ENCODE measurements around the gene DUXA. TPM values are rescaled to one million over a fixed set of nuclear protein-coding genes. Genes with fewer than 3 reads are reported as not detected.

DUXA gene
- total and polyA plus RNA-seq, 10 of the 15 experiments (the other 5 are each of a cell fraction or from before 2014, with no cell fraction given) = not detected

DNA sequence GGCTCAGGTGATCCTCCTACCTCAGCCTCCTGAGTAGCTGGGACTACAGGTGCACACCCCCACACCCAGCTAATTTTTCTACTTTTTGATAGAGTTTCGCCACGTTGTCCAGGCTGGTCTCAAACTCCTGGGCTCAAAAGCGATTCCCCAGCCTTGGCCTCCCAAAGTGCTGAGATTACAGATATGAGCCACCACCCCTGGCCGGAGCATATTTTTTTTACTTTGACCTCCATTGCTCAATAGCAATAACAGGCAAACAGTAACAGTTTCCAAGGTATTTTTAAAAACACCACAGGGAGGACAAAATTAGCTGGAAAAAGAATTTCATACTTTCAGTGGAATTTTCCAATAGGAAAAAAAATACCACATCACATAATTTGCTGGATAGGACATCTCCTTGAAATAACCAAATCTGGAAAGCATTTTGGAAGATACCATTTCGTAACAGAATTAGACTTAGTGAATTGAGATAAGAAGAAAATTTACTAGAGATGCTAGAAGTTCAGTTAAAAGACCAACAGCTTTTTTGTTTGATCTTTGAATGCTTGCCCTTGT lies 5.2 kb downstream of the DUXA start (continued):
- TF ChIP-seq, protein P1, sequence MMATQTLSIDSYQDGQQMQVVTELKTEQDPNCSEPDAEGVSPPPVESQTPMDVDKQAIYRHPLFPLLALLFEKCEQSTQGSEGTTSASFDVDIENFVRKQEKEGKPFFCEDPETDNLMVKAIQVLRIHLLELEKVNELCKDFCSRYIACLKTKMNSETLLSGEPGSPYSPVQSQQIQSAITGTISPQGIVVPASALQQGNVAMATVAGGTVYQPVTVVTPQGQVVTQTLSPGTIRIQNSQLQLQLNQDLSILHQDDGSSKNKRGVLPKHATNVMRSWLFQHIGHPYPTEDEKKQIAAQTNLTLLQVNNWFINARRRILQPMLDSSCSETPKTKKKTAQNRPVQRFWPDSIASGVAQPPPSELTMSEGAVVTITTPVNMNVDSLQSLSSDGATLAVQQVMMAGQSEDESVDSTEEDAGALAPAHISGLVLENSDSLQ (IDR thresholded peaks at IDR 0.05) = no peak
- no peak for TF ChIP-seq ZNF274 (IDR thresholded peaks at IDR 0.05; ENCODE audit: insufficient read depth, insufficient read length)

DNA sequence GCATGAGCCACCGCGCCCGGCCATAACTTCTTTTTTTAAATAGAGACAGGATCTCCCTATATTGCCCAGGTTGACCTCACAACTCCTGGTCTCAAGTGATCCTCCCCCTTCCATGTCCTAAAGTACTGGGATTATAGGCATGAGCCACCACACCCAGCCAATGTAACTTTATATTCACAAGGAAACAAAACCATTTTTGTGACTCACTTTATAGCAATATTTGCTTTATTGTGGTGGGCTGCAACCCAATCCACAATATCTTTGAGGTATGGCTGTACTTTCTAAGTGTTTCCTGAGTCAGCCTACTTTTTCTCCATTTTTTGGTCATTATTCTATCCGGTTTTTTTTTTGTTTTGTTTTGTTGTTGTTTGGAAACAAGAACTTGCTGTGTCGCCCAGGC lies 14.4 kb downstream of the DUXA start:
- H3K27ac ChIP-seq (ENCODE audit: control insufficient read depth, insufficient read depth) = no peak overlapping the region
- no peak for DNase-seq (ENCODE audit: low read depth, low spot score)
- ChIA-PET POLR2A (no interaction called here), RAD21 (ENCODE audit: unreplicated experiment) (no interaction called here), CTCF (no interaction called here), SMC1A (ENCODE audit: uncharacterized antibody, unreplicated experiment) (no interaction called here)
- no peaks in the 10 kb centered on the region for H3K79me2 ChIP-seq (ENCODE audit: control insufficient read depth, insufficient read depth, low read length)
- ATAC-seq = no peak
- no peak overlapping the region for H3K4me2 ChIP-seq (ENCODE audit: control insufficient read depth, insufficient read depth)
- H3K27me3 ChIP-seq (replicated peaks in 1 of 2; ENCODE audit: control insufficient read depth in 2 of 2, insufficient read depth in 2 of 2, low read length in 1 of 2) = no peaks in the 10 kb centered on the region
- no TSS peak for BruUV-seq (replicated peaks)
- H3K9me3 ChIP-seq (replicated peaks; ENCODE audit: control insufficient read depth, insufficient read depth, low read length) = no peaks in the 10 kb centered on the region; the same call in 2 of the 3 replicates
- H3K9ac ChIP-seq (ENCODE audit: control insufficient read depth, insufficient read depth, low read length) = no peak overlapping the region
- FAIRE-seq = no peak
- no peak overlapping the region for H2AFZ ChIP-seq (ENCODE audit: control insufficient read depth, low read depth, low read length)
- H3K4me3 ChIP-seq = no peak overlapping the region
- H3K4me1 ChIP-seq (ENCODE audit: control insufficient read depth, insufficient read depth, low read length) = no peaks in the 10 kb centered on the region
- TF ChIP-seq EED (IDR thresholded peaks at IDR 0.05; ENCODE audit: low read depth) = no peak
- no peak for TF ChIP-seq NR2C2 (IDR thresholded peaks at IDR 0.05; ENCODE audit: borderline replicate concordance, control insufficient read depth, insufficient read length, low read depth)
- in situ Hi-C loops (cut with MboI) = no loop called here
- no peaks in the 10 kb centered on the region for H3K36me3 ChIP-seq (ENCODE audit: control insufficient read depth in 2 of 2, insufficient read depth in 2 of 2, low read length in 1 of 2)
- H4K20me1 ChIP-seq (ENCODE audit: control insufficient read depth, insufficient read depth) = no peaks in the 10 kb centered on the region
- 77% methylated on average over 5 of the region's 5 CpGs for WGBS (ENCODE audit: insufficient coverage, insufficient replicate concordance, low lambda C conversion rate, missing lambda C conversion rate)
- intact Hi-C loops (cut with micrococcal nuclease; ENCODE audit: unreplicated experiment) = no loop called here

- CTCF ChIA-PET = no interaction called here
- SMC1A ChIA-PET (ENCODE audit: uncharacterized antibody, unreplicated experiment) = interaction anchor here (0.6 kb wide), 1 partner anchor 296 kb away, joined by 3 read pairs; no protein-coding TSS in a partner anchor
Observed at GRCh38 chr19:57141699-57142098, 25.6 kb downstream of the DUXA start.

More at GRCh38 chr19:57141699-57142098, 25.6 kb downstream of the DUXA start:
- Histone ChIP-seq H4K20me1 (ENCODE audit: control insufficient read depth, insufficient read depth) (no peaks in the 10 kb centered on the region), H2AFZ (ENCODE audit: control insufficient read depth, low read depth, low read length) (no peak overlapping the region), H3K27ac (ENCODE audit: control insufficient read depth, insufficient read depth) (no peak overlapping the region), H3K4me1 (ENCODE audit: control insufficient read depth, insufficient read depth, low read length) (no peaks in the 10 kb centered on the region), H3K27me3 (replicated peaks in 1 of 2; ENCODE audit: control insufficient read depth in 2 of 2, insufficient read depth in 2 of 2, low read length in 1 of 2) (no peaks in the 10 kb centered on the region), H3K9me3 (replicated peaks; ENCODE audit: control insufficient read depth, insufficient read depth, low read length) (no peaks in the 10 kb centered on the region; the same call in 2 of the 3 replicates), H3K4me2 (ENCODE audit: control insufficient read depth, insufficient read depth) (no peak overlapping the region), H3K36me3 (ENCODE audit: control insufficient read depth in 2 of 2, insufficient read depth in 2 of 2, low read length in 1 of 2) (no peaks in the 10 kb centered on the region), H3K9ac (ENCODE audit: control insufficient read depth, insufficient read depth, low read length) (no peak overlapping the region), H3K79me2 (ENCODE audit: control insufficient read depth, insufficient read depth, low read length) (no peaks in the 10 kb centered on the region), H3K4me3 (no peak overlapping the region)
- no peak for DNase-seq (ENCODE audit: low read depth, low spot score)
- WGBS (ENCODE audit: insufficient coverage, insufficient replicate concordance, low lambda C conversion rate, missing lambda C conversion rate) = 75% methylated on average over 4 of the region's 4 CpGs
- in situ Hi-C loops (cut with MboI) = no loop called here
- TF ChIP-seq, protein P2, sequence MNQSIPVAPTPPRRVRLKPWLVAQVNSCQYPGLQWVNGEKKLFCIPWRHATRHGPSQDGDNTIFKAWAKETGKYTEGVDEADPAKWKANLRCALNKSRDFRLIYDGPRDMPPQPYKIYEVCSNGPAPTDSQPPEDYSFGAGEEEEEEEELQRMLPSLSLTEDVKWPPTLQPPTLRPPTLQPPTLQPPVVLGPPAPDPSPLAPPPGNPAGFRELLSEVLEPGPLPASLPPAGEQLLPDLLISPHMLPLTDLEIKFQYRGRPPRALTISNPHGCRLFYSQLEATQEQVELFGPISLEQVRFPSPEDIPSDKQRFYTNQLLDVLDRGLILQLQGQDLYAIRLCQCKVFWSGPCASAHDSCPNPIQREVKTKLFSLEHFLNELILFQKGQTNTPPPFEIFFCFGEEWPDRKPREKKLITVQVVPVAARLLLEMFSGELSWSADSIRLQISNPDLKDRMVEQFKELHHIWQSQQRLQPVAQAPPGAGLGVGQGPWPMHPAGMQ (IDR thresholded peaks at IDR 0.05; ENCODE audit: borderline replicate concordance) = no peak
- TF ChIP-seq YY1 (IDR thresholded peaks at IDR 0.05; ENCODE audit: low read depth, low read length) = no peak
- TF ChIP-seq, protein P3, sequence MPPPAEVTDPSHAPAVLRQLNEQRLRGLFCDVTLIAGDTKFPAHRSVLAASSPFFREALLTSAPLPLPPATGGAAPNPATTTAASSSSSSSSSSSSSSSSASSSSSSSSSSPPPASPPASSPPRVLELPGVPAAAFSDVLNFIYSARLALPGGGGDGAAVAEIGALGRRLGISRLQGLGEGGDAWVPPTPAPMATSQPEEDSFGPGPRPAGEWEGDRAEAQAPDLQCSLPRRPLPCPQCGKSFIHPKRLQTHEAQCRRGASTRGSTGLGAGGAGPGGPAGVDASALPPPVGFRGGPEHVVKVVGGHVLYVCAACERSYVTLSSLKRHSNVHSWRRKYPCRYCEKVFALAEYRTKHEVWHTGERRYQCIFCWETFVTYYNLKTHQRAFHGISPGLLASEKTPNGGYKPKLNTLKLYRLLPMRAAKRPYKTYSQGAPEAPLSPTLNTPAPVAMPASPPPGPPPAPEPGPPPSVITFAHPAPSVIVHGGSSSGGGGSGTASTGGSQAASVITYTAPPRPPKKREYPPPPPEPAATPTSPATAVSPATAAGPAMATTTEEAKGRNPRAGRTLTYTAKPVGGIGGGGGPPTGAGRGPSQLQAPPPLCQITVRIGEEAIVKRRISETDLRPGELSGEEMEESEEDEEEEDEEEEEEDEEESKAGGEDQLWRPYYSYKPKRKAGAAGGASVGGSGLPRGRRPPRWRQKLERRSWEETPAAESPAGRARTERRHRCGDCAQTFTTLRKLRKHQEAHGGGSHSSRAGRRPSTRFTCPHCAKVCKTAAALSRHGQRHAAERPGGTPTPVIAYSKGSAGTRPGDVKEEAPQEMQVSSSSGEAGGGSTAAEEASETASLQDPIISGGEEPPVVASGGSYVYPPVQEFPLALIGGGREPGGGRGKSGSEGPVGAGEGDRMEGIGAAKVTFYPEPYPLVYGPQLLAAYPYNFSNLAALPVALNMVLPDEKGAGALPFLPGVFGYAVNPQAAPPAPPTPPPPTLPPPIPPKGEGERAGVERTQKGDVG (CRISPR knock-in tag; IDR thresholded peaks at IDR 0.05) = no peak
- no peak for TF ChIP-seq NFYB (IDR thresholded peaks at IDR 0.05; ENCODE audit: insufficient read depth, low read depth, low read length)
- no peak for TF ChIP-seq TAF1 (IDR thresholded peaks at IDR 0.05; ENCODE audit: borderline replicate concordance, low read depth, low read length)
- RAD21 ChIA-PET (ENCODE audit: unreplicated experiment) = no interaction called here
- no peak for ATAC-seq
- no TSS peak for BruUV-seq (replicated peaks)
- POLR2A ChIA-PET = no interaction called here
- no peak for FAIRE-seq
- intact Hi-C loops (cut with micrococcal nuclease; ENCODE audit: unreplicated experiment) = no loop called here

Measured in GM12878 (cell line).